Measurements from ENCODE around the gene PTPRH.
"Not testable (repeated sequence)": the region's sequence is repeated elsewhere in the genome, so short reads cannot be mapped to it uniquely, and the experiment has no call there.

Gene PTPRH

GRCh38 chr19:55224038-55224665 is 14.9 kb upstream of the PTPRH start:
- FAIRE-seq = no peak

GRCh38 chr19:55223291-55224037 is 14.2 kb upstream of the PTPRH start:
- no peak for FAIRE-seq

- no peak for FAIRE-seq
Observed at GRCh38 chr19:55220525-55220924, 11.2 kb upstream of the PTPRH start.

- no peak for FAIRE-seq
Observed at GRCh38 chr19:55216461-55217198, 7.3 kb upstream of the PTPRH start.

GRCh38 chr19:55213547-55213946 is 4.2 kb upstream of the PTPRH start:
- FAIRE-seq = no peak

GRCh38 chr19:55212447-55212846 is 3.1 kb upstream of the PTPRH start:
- no peak for FAIRE-seq

- no peak for FAIRE-seq
Observed at GRCh38 chr19:55209693-55210472, 582 bp upstream of the PTPRH start.

- no peak for FAIRE-seq
Observed at GRCh38 chr19:55206664-55207500, 2.4 kb downstream of the PTPRH start.

GRCh38 chr19:55202199-55202598 is 7.1 kb downstream of the PTPRH start:
- not testable (repeated sequence) for FAIRE-seq

GRCh38 chr19:55199620-55200204 is 9.6 kb downstream of the PTPRH start:
- FAIRE-seq = no peak

- FAIRE-seq = no peak
Observed at GRCh38 chr19:55198651-55199050, 10.7 kb downstream of the PTPRH start.

GRCh38 chr19:55197528-55197927 is 11.8 kb downstream of the PTPRH start:
- no peak for FAIRE-seq

- FAIRE-seq = no peak
Observed at GRCh38 chr19:55196803-55197202, 12.5 kb downstream of the PTPRH start.

GRCh38 chr19:55193481-55193880 is 15.8 kb downstream of the PTPRH start:
- no peak for FAIRE-seq

GRCh38 chr19:55189403-55189835 is 19.9 kb downstream of the PTPRH start:
- no peak for FAIRE-seq

- FAIRE-seq = no peak
Observed at GRCh38 chr19:55188625-55189024, 20.7 kb downstream of the PTPRH start.

- FAIRE-seq = no peak
Observed at GRCh38 chr19:55186080-55186479, 23.2 kb downstream of the PTPRH start.

- FAIRE-seq = no peak
Observed at GRCh38 chr19:55181740-55182139, 27.6 kb downstream of the PTPRH start.

- FAIRE-seq = no peak
Observed at GRCh38 chr19:55179606-55180484, 29.5 kb downstream of the PTPRH start, which contains the start of gene SYT5. TSS of gene SYT5 (minus strand) at chr19:55180289. CDS start at chr19:55179041, 1,248 bp downstream.

Data from endometrium (tissue), 2 donors.